GM19351 (cell line): ENCODE results near the gene VASP.

Source experiments
- ATAC-seq: cut with Tn5 transposase; IDR thresholded peaks from one replicate; pipeline ENCODE4 v1.9.1; 2021; ENCODE audit warnings: mild to moderate bottlenecking, moderate library complexity; ENCODE audit not compliant: unreplicated experiment

The VASP gene

GRCh38 chr19:45547965-45548609 lies 40.8 kb downstream of the VASP start:
- ATAC-seq, result no peak

- ATAC-seq, result no peak
Measured at GRCh38 chr19:45553464-45553863, 46.2 kb downstream of the VASP start.

GRCh38 chr19:45554481-45554880 lies 47.2 kb downstream of the VASP start:
- ATAC-seq, result no peak

- no peak for ATAC-seq
Measured at GRCh38 chr19:45556835-45557234, 49.6 kb downstream of the VASP start.

- ATAC-seq, result peak; percentile 40
Measured at GRCh38 chr19:45558399-45558878, 51.2 kb downstream of the VASP start.

- ATAC-seq, result no peak
Measured at GRCh38 chr19:45560038-45560437, 52.8 kb downstream of the VASP start.

- no peak for ATAC-seq
Measured at GRCh38 chr19:45560686-45561085, 53.4 kb downstream of the VASP start.

GRCh38 chr19:45564131-45564780 lies 57.0 kb downstream of the VASP start:
- no peak for ATAC-seq

GRCh38 chr19:45567609-45568008 lies 60.3 kb downstream of the VASP start:
- no peak for ATAC-seq

- no peak for ATAC-seq
Measured at GRCh38 chr19:45568732-45569131, 61.5 kb downstream of the VASP start.

- no peak for ATAC-seq
Measured at GRCh38 chr19:45569619-45570421, 62.5 kb downstream of the VASP start.

GRCh38 chr19:45571457-45572220 lies 64.4 kb downstream of the VASP start:
- no peak for ATAC-seq

GRCh38 chr19:45574526-45574925 lies 67.2 kb downstream of the VASP start:
- no peak for ATAC-seq

GRCh38 chr19:45575216-45575615 lies 67.9 kb downstream of the VASP start:
- ATAC-seq, result no peak
